ENCODE results near the gene FSTL4. TPM values are rescaled to one million over a fixed set of nuclear protein-coding genes. Genes with fewer than 3 reads are reported as not detected.

Gene FSTL4
- total and polyA plus RNA-seq, 4 donors, result 0.02 to 0.18 TPM; not detected in 2

DNA sequence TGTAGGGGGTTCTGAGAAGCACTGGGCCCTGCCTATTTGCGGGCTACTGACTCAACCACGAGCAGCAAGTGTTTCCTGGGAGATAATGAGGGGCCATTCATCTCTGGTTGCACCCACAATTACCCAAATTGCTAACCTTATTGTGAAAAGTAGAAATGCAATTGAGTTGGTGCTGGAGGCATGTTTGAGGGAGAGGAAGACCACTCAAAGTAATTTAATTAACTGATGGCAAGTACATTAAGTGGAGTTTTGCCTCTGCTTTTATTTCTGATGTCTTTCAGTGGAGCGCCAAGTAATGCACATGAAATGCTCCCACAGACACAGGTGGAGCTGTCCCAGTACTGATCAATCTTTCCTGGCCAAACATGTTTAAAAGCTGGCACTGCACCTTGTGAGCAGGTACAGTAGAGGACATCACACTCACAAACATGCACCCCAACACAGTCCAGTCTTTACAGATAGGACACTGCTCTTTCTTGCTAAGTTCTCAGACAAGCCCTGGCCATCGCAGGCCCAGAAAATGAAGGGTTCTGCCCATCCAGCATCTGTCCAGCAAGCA is 365.1 kb downstream of the FSTL4 start:
- DNase-seq (ENCODE audit: low spot score), result no peak
- H3K4me1 ChIP-seq (ENCODE audit: control insufficient read depth in 4 of 4, insufficient read depth in 4 of 4, low read length in 3 of 4), result no peaks in the 10 kb centered on the region
- no peaks in the 10 kb centered on the region for H3K27me3 ChIP-seq (ENCODE audit: control insufficient read depth in 4 of 4, insufficient read depth in 4 of 4, low read length in 3 of 4)
- H3K9me3 ChIP-seq (ENCODE audit: control insufficient read depth in 4 of 4, low read length in 3 of 4), result no peaks in the 10 kb centered on the region
- H3K27ac ChIP-seq (ENCODE audit: low read depth in 1 of 2, low read length in 2 of 2), result no peak overlapping the region
- TF ChIP-seq YY1 (IDR thresholded peaks at IDR 0.05) (no peak), RAD21 (IDR thresholded peaks at IDR 0.05) (no peak), EGR1 (IDR thresholded peaks at IDR 0.05; ENCODE audit: low read depth in 2 of 2) (no peak), NR2F2 (IDR thresholded peaks at IDR 0.05) (no peak), GABPA (IDR thresholded peaks at IDR 0.05 in 1 of 2, conservative IDR thresholded peaks at IDR 0.05 in 1 of 2) (no peak)
- H3K9ac ChIP-seq (ENCODE audit: low read depth in 1 of 2, low read length in 2 of 2), result no peak overlapping the region
- H3K4me3 ChIP-seq (ENCODE audit: low read depth in 1 of 3, low read length in 3 of 3), result no peak overlapping the region
- no peaks in the 10 kb centered on the region for H3K36me3 ChIP-seq (ENCODE audit: control insufficient read depth in 4 of 4, insufficient read depth in 3 of 4, low read depth in 1 of 4, low read length in 3 of 4)
- WGBS, result 82% methylated on average over 4 of the region's 4 CpGs

DNA sequence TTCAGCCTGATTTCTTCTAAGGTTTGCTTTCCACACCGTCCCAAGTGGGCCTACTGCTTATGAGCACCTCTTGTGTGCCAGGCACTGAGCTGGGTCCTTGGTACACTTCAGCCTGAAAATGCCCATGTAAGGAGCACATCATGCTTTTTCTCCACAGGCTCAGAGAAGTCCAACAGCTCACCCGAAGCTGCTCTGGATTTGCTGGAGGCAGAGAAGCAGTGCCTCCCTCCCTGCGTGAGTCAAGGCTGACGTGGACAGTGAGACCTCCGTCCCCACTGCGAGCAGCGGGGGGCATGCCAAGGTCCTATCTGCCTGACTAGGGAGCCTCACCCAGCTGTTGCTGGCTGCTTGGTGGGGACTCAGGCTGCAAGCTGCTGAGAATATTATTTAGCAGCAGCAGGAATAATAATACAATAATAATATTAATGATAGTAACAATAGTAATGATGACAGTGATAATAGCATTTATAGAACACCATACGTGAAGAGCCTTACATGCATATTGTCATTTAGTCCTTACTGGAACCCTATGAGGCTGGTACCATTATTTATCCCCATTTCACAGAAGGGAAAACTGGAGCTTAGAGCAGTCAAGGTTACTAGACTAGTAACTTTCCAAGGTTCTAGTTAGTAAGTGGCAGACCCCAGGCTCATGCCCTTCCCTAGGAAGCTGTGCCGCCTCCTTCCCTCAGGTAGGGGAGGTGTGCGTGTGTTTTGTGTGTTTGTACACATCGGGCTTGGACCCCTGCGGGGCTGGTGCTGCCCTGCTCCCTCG is 365.8 kb downstream of the FSTL4 start:
- TF ChIP-seq, protein P1, sequence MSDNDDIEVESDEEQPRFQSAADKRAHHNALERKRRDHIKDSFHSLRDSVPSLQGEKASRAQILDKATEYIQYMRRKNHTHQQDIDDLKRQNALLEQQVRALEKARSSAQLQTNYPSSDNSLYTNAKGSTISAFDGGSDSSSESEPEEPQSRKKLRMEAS (IDR thresholded peaks at IDR 0.05), result no peak
- no peak for TF ChIP-seq RXRA (IDR thresholded peaks at IDR 0.05)
- no peaks in the 10 kb centered on the region for H3K36me3 ChIP-seq (ENCODE audit: control insufficient read depth in 4 of 4, insufficient read depth in 3 of 4, low read depth in 1 of 4, low read length in 3 of 4)
- no peak overlapping the region for H3K27ac ChIP-seq (ENCODE audit: low read depth in 1 of 2, low read length in 2 of 2)
- H3K9ac ChIP-seq (ENCODE audit: low read depth in 1 of 2, low read length in 2 of 2), result no peak overlapping the region
- no peaks in the 10 kb centered on the region for H3K9me3 ChIP-seq (ENCODE audit: control insufficient read depth in 4 of 4, low read length in 3 of 4)
- H3K4me3 ChIP-seq (ENCODE audit: low read depth in 1 of 3, low read length in 3 of 3), result no peak overlapping the region
- WGBS, result 91% methylated on average over 13 of the region's 13 CpGs
- no peaks in the 10 kb centered on the region for H3K27me3 ChIP-seq (ENCODE audit: control insufficient read depth in 4 of 4, insufficient read depth in 4 of 4, low read length in 3 of 4)
- no peaks in the 10 kb centered on the region for H3K4me1 ChIP-seq (ENCODE audit: control insufficient read depth in 4 of 4, insufficient read depth in 4 of 4, low read length in 3 of 4)
- DNase-seq (ENCODE audit: low spot score), result no peak

DNA sequence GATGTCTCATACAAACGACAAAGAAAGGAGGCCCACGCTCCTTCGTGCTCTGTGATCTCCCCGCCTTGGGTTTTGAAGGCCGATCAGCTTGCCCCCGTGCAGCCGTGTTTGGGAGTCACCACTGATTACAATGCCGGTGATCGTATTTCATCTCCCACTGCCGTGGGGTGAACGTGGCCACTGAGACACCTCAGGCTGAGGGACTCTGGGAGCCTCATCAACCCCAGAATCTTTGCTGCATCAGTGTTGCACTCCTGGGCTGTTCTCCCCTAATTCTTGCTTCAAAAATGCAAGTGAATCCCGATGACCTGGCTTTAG is 366.3 kb downstream of the FSTL4 start:
- Histone ChIP-seq H3K36me3 (ENCODE audit: control insufficient read depth in 4 of 4, insufficient read depth in 3 of 4, low read depth in 1 of 4, low read length in 3 of 4) (no peaks in the 10 kb centered on the region), H3K4me3 (ENCODE audit: low read depth in 1 of 3, low read length in 3 of 3) (no peak overlapping the region), H3K4me1 (ENCODE audit: control insufficient read depth in 4 of 4, insufficient read depth in 4 of 4, low read length in 3 of 4) (no peaks in the 10 kb centered on the region), H3K9ac (ENCODE audit: low read depth in 1 of 2, low read length in 2 of 2) (no peak overlapping the region), H3K27me3 (ENCODE audit: control insufficient read depth in 4 of 4, insufficient read depth in 4 of 4, low read length in 3 of 4) (no peaks in the 10 kb centered on the region), H3K27ac (ENCODE audit: low read depth in 1 of 2, low read length in 2 of 2) (no peak overlapping the region), H3K9me3 (ENCODE audit: control insufficient read depth in 4 of 4, low read length in 3 of 4) (no peaks in the 10 kb centered on the region)
- 89% methylated on average over 12 of the region's 12 CpGs for WGBS
- no peak for DNase-seq (ENCODE audit: low spot score)
- TF ChIP-seq, protein P2, sequence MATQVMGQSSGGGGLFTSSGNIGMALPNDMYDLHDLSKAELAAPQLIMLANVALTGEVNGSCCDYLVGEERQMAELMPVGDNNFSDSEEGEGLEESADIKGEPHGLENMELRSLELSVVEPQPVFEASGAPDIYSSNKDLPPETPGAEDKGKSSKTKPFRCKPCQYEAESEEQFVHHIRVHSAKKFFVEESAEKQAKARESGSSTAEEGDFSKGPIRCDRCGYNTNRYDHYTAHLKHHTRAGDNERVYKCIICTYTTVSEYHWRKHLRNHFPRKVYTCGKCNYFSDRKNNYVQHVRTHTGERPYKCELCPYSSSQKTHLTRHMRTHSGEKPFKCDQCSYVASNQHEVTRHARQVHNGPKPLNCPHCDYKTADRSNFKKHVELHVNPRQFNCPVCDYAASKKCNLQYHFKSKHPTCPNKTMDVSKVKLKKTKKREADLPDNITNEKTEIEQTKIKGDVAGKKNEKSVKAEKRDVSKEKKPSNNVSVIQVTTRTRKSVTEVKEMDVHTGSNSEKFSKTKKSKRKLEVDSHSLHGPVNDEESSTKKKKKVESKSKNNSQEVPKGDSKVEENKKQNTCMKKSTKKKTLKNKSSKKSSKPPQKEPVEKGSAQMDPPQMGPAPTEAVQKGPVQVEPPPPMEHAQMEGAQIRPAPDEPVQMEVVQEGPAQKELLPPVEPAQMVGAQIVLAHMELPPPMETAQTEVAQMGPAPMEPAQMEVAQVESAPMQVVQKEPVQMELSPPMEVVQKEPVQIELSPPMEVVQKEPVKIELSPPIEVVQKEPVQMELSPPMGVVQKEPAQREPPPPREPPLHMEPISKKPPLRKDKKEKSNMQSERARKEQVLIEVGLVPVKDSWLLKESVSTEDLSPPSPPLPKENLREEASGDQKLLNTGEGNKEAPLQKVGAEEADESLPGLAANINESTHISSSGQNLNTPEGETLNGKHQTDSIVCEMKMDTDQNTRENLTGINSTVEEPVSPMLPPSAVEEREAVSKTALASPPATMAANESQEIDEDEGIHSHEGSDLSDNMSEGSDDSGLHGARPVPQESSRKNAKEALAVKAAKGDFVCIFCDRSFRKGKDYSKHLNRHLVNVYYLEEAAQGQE (IDR thresholded peaks at IDR 0.05), result no peak
- TF ChIP-seq NR2F2 (IDR thresholded peaks at IDR 0.05), result no peak
- TF ChIP-seq RAD21 (IDR thresholded peaks at IDR 0.05), result no peak
- no peak for TF ChIP-seq YY1 (IDR thresholded peaks at IDR 0.05)
- TF ChIP-seq FOXA1 (IDR thresholded peaks at IDR 0.05), result no peak
- no peak for TF ChIP-seq GABPA (IDR thresholded peaks at IDR 0.05 in 1 of 2, conservative IDR thresholded peaks at IDR 0.05 in 1 of 2)
- TF ChIP-seq RXRA (IDR thresholded peaks at IDR 0.05), result no peak
- TF ChIP-seq JUND (IDR thresholded peaks at IDR 0.05), result no peak
- TF ChIP-seq HNF4A (conservative IDR thresholded peaks at IDR 0.05), result no peak
- TF ChIP-seq, protein P3, sequence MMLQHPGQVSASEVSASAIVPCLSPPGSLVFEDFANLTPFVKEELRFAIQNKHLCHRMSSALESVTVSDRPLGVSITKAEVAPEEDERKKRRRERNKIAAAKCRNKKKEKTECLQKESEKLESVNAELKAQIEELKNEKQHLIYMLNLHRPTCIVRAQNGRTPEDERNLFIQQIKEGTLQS (IDR thresholded peaks at IDR 0.05), result no peak
- no peak for TF ChIP-seq HNF4G (IDR thresholded peaks at IDR 0.05)
- TF ChIP-seq, protein P4, sequence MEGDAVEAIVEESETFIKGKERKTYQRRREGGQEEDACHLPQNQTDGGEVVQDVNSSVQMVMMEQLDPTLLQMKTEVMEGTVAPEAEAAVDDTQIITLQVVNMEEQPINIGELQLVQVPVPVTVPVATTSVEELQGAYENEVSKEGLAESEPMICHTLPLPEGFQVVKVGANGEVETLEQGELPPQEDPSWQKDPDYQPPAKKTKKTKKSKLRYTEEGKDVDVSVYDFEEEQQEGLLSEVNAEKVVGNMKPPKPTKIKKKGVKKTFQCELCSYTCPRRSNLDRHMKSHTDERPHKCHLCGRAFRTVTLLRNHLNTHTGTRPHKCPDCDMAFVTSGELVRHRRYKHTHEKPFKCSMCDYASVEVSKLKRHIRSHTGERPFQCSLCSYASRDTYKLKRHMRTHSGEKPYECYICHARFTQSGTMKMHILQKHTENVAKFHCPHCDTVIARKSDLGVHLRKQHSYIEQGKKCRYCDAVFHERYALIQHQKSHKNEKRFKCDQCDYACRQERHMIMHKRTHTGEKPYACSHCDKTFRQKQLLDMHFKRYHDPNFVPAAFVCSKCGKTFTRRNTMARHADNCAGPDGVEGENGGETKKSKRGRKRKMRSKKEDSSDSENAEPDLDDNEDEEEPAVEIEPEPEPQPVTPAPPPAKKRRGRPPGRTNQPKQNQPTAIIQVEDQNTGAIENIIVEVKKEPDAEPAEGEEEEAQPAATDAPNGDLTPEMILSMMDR (IDR thresholded peaks at IDR 0.05; ENCODE audit: low read depth, low read length, missing input control), result no peak
- no peak for TF ChIP-seq FOXA2 (IDR thresholded peaks at IDR 0.05)
- TF ChIP-seq TAF1 (conservative IDR thresholded peaks at IDR 0.05), result no peak
- TF ChIP-seq, protein P1 (IDR thresholded peaks at IDR 0.05), result no peak
- TF ChIP-seq, protein P5, sequence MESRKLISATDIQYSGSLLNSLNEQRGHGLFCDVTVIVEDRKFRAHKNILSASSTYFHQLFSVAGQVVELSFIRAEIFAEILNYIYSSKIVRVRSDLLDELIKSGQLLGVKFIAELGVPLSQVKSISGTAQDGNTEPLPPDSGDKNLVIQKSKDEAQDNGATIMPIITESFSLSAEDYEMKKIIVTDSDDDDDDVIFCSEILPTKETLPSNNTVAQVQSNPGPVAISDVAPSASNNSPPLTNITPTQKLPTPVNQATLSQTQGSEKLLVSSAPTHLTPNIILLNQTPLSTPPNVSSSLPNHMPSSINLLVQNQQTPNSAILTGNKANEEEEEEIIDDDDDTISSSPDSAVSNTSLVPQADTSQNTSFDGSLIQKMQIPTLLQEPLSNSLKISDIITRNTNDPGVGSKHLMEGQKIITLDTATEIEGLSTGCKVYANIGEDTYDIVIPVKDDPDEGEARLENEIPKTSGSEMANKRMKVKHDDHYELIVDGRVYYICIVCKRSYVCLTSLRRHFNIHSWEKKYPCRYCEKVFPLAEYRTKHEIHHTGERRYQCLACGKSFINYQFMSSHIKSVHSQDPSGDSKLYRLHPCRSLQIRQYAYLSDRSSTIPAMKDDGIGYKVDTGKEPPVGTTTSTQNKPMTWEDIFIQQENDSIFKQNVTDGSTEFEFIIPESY (IDR thresholded peaks at IDR 0.05), result no peak
- TF ChIP-seq EGR1 (IDR thresholded peaks at IDR 0.05; ENCODE audit: low read depth in 2 of 2), result no peak
- TF ChIP-seq SP1 (IDR thresholded peaks at IDR 0.05), result no peak

Data from liver (tissue), 9 donors.